Thyroid gland (tissue), 4 donors: ENCODE results near the gene ZBED6. TPM values are rescaled to one million over a fixed set of nuclear protein-coding genes. Genes with fewer than 3 reads are reported as not detected.
"Not testable (repeated sequence)": the region's sequence is repeated elsewhere in the genome, so short reads cannot be mapped to it uniquely, and the experiment has no call there.

Source experiments
- DNase-seq, 2 donors: peaks; one replicate each; pipeline ENCODE4 v3.0.0-alpha.2; 2019
- H3K27ac ChIP-seq, 3 donors: fragments of 200-600 bp; sonication (generic); 1 replicate in 2 of 3; 2 replicates in 1 of 3; pipeline ENCODE4 v1.5.1; 2016 to 2019; ENCODE audit warnings: mild to moderate bottlenecking in 1 of 3, moderate library complexity in 1 of 3
- H3K27me3 ChIP-seq: fragments of 200-600 bp; sonication (generic); one replicate; pipeline ENCODE4 v1.5.1; 2019
- H3K36me3 ChIP-seq, 2 donors: fragments of 200-600 bp; sonication (generic); one replicate each; pipeline ENCODE4 v1.5.1; 2016 to 2019
- H3K4me1 ChIP-seq, 2 donors: fragments of 200-600 bp; sonication (generic); one replicate each; pipeline ENCODE4 v1.5.1; 2017 to 2019
- H3K4me3 ChIP-seq, 3 donors: fragments of 200-600 bp; sonication (generic); replicated peaks in 1 of 3; 1 replicate in 2 of 3; 2 replicates in 1 of 3; pipeline ENCODE4 v1.5.1; 2016; ENCODE audit warnings: mild to moderate bottlenecking in 1 of 3
- H3K9me3 ChIP-seq: fragments of 200-600 bp; sonication (generic); one replicate; pipeline ENCODE4 v1.5.1; 2017
- CTCF ChIP-seq, 6 experiments: fragments of 200-600 bp in 3 of 6; fragments of 450-650 bp in 3 of 6; sonication (generic) in 3 of 6; IDR thresholded peaks; one replicate each; pipeline ENCODE4 v1.5.1; 2016 to 2019; ENCODE audit warnings: antibody characterized with exemption in 6 of 6, mild to moderate bottlenecking in 2 of 6, inconsistent platforms in 1 of 6, moderate library complexity in 1 of 6
- POLR2A ChIP-seq, 2 donors: fragments of 450-650 bp; IDR thresholded peaks; one replicate each; pipeline ENCODE4 v1.6.1; 2017; ENCODE audit warnings: antibody characterized with exemption in 2 of 2, mild to moderate bottlenecking in 2 of 2, moderate library complexity in 1 of 2
- WGBS, 2 donors: methylation state at CpG; one replicate each; pipeline ENCODE4 v1.1.5; 2017; 5-methylcytosine and 5-hydroxymethylcytosine counted together
- intact Hi-C: fragments of 100-400 bp; cut with DNase I; formaldehyde crosslinking; loops from one replicate; pipeline ENCODE4 v1.15.1; 2023
- total RNA-seq, 4 donors: library from RNA; depleted of rRNA; stranded (reverse); fragments of >200 nt; gene quantifications; one replicate each; pipeline ENCODE4 v1.2.3, GENCODE V29; 2016

ZBED6 gene
- total RNA-seq: 10 to 100 TPM; 17.6 to 33.2 (median 28.5) TPM

- WGBS, 2 donors: 1% methylated on average over 43 to 45 of the region's 59 CpGs
- TF ChIP-seq POLR2A (IDR thresholded peaks at IDR 0.05) (peak in 1 of 2 donors; percentile 77), CTCF (IDR thresholded peaks at IDR 0.05) (no peak)
- no peaks in the 10 kb centered on the region for H3K9me3 ChIP-seq
- H3K27ac ChIP-seq: peak within 1 kb of the TSS; percentile 88 to 94 (median 94)
- H3K4me1 ChIP-seq: peaks cover 29 to 41% of the 10 kb centered on the region in 2 donors
- H3K27me3 ChIP-seq: no peaks in the 10 kb centered on the region
- no peaks in the 10 kb centered on the region for H3K36me3 ChIP-seq
- peak within 1 kb of the TSS; percentile 45 to 66 (median 62) for H3K4me3 ChIP-seq
- peak; percentile 100 for DNase-seq
- intact Hi-C loops: loop anchor here (10.0 kb wide), 1 partner anchor 349 kb away; no protein-coding TSS in a partner anchor
Observed at GRCh38 chr1:203795441-203796235, at the start of gene ZBED6, which contains the start of gene ZC3H11A. Gene ZBED6, plus strand, starts transcription at chr1:203795623. Its CDS starts 1,900 bp downstream, at chr1:203797523. Gene ZC3H11A, plus strand, starts transcription at chr1:203795623. Its CDS starts 21,448 bp downstream, at chr1:203817071.

- DNase-seq: no peak
- Histone ChIP-seq H3K4me3 (no peak overlapping the region), H3K27me3 (no peaks in the 10 kb centered on the region), H3K9me3 (no peaks in the 10 kb centered on the region), H3K27ac (no peak overlapping the region), H3K36me3 (no peaks in the 10 kb centered on the region), H3K4me1 (peaks cover 8% of the 10 kb centered on the region in 2 donors)
- intact Hi-C loops: no loop called here
- WGBS, 2 donors: 93 to 94% methylated on average over 6 of the region's 6 CpGs
- TF ChIP-seq POLR2A (IDR thresholded peaks at IDR 0.05) (no peak), CTCF (IDR thresholded peaks at IDR 0.05) (no peak)
Observed at GRCh38 chr1:203746281-203746680, 49.1 kb upstream of the ZBED6 start.

- intact Hi-C loops: no loop called here
- Histone ChIP-seq H3K4me3 (no peak overlapping the region), H3K27ac (no peak overlapping the region), H3K27me3 (no peaks in the 10 kb centered on the region), H3K4me1 (no peaks in the 10 kb centered on the region), H3K9me3 (no peaks in the 10 kb centered on the region), H3K36me3 (no peaks in the 10 kb centered on the region)
- TF ChIP-seq POLR2A (IDR thresholded peaks at IDR 0.05): no peak
- TF ChIP-seq CTCF (IDR thresholded peaks at IDR 0.05): no peak
- 88 to 94% methylated on average over 3 of the region's 3 CpGs for WGBS, 2 donors
- no peak for DNase-seq
Observed at GRCh38 chr1:203751051-203751450, 44.4 kb upstream of the ZBED6 start.

- H3K4me3 ChIP-seq, H3K36me3 ChIP-seq, H3K4me1 ChIP-seq, H3K27me3 ChIP-seq, DNase-seq, H3K27ac ChIP-seq, H3K9me3 ChIP-seq, intact Hi-C loops: not testable (repeated sequence)
- WGBS, 2 donors: 93 to 99% methylated on average over 5 of the region's 5 CpGs
Observed at GRCh38 chr1:203751618-203752361, 43.6 kb upstream of the ZBED6 start.

GRCh38 chr1:203754455-203754864 lies 41.0 kb upstream of the ZBED6 start:
- DNase-seq: no peak
- no peak for TF ChIP-seq CTCF (IDR thresholded peaks at IDR 0.05)
- no peaks in the 10 kb centered on the region for H3K36me3 ChIP-seq
- H3K27ac ChIP-seq: no peak overlapping the region
- no peaks in the 10 kb centered on the region for H3K4me1 ChIP-seq
- 84 to 88% methylated on average over 4 of the region's 4 CpGs for WGBS, 2 donors
- H3K27me3 ChIP-seq: no peaks in the 10 kb centered on the region
- H3K4me3 ChIP-seq: no peak overlapping the region
- intact Hi-C loops: no loop called here
- no peaks in the 10 kb centered on the region for H3K9me3 ChIP-seq
